Frontal cortex (tissue), 4 donors: Measurements from ENCODE around the gene ATP5MC2. TPM values are rescaled to one million over a fixed set of nuclear protein-coding genes. Genes with fewer than 3 reads are reported as not detected.
"Not testable (repeated sequence)": the region's sequence is repeated elsewhere in the genome, so short reads cannot be mapped to it uniquely, and the experiment has no call there.

ENCODE experiments used
- DNase-seq, 2 donors: peaks; one replicate each; pipeline ENCODE4 v3.0.0; 2012; ENCODE audit warnings: low spot score in 2 of 2
- FAIRE-seq: peaks from 2 replicates; lab custom pipeline; 2012; peaks lifted over from hg19 to GRCh38; lab: Jason Lieb, UNC
- total RNA-seq: library from RNA; depleted of rRNA; stranded (reverse); fragments of >200 nt; gene quantifications from one replicate; pipeline ENCODE4 v1.2.3, GENCODE V29; 2014
- donor health status: control.
- donor health status: control.
- donor health status: control.

Gene ATP5MC2
- 73.0 TPM for total RNA-seq

DNA sequence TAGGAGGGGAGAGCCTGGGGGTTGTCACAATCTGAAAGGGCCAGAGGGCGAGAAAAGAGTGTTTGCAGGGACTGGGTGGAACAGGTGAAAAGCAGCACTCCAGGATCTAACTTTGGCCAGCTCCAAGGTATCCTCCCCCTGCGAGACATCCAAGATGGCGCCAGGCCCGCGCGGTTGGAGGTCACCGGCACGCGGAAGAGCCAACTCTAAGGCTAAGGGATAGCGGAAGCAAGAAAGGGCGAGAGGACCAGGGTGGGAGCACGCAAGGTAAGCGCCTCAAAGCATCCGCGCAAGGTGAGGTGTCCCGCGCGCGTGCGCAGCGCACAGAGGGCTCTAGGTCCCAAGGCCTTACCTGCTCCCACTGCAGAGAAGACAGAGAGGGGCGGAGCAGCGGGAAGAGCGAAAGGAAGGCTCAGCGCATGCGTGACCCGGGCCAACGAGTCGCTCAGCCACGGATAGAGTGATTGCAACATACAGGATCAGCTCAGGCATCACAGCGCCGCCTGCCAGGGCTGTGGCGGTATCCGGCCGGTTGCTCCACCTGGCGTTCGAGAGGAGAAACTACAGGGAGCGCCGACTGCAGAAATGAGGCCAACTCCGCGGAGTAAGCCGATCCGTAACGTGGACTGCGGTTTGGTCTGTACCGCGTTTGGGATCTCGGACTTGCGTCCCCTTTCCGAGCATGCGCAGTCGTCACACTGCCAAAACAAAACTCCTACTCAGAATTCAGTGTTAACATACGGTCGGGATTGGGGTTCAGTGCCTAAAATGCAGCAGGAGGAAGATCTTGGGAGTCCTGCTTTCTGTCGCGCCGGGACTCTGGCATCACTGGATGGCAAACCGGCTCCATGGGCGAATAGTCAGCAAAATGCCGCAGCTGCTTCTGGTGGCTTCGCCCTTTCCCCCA, at the start of gene ATP5MC2:
ATP5MC2 (minus strand) TSS at position 383 of the 907 bp plus-strand sequence. CDS start 3,469 bp downstream, outside the sequence.
- FAIRE-seq (peak; percentile 13), DNase-seq (peak; percentile 85 to 94)

DNA sequence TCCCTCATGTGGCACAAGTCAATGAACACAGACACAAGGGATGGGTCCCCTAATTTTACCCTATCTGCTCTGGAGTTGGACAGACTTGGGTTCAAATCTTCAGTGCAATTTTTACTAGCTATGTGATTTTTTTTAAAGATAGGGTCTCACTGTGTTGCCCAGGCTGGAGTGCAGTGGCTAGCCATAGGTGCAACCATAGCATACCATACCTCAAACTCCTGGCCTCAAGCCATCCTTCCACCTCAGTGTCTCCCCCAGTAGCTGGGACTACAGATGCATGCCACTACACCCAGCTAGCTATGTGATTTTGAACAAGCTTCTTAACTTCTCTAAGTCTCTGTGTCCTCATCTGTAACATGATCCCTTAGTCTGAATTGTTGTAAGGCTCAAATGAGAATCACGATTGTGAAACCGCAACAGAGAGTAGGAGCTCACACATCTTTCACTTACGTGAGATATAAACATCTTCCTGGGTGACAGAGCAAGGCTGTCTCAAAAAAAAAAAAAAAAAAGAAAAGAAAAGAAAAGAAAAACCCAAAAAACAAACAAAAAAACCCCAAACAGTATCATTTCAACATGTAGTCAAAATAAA, 46.7 kb upstream of the ATP5MC2 start:
- no peak for FAIRE-seq
- DNase-seq, result no peak

DNA sequence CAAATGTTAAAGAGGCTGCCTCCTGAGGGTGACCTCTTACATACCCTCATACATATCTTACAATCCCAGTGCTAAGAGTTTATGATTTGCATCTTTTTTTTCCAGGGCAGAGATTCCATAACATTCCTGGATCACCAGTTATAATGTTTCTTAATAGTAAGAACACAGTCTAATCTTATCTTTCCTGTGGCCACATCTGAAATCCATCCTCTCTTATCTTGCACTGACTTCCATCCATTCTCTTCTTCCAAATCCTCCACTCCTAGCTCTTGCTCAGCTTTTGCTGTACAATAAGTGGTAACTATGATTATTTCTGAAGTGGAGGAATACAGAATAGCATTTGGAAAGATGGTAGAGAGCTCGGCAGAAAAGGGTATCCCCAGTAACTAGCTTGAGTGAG, 45.1 kb upstream of the ATP5MC2 start:
- DNase-seq, result no peak
- FAIRE-seq, result no peak

DNA sequence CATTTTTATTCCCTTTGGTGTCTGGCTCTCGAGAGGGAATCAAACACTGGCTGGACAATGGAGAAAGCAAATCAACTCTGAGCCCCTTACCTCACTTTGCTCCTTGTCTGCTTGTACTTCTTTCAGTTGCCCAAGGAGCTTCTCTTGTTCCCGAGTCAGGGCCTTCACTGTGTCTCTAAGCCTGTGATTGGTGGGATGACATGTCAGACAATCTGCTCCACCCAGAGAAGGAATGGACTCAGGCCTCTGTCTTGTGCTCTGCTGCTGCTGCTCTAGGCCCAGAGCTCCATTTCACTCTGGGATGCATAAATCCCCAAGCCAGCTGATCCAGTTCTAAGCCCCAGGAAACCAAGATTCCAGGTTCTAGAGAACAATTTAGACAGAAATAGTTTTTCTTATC, 43.8 kb upstream of the ATP5MC2 start:
- no peak for FAIRE-seq
- DNase-seq, result no peak

DNA sequence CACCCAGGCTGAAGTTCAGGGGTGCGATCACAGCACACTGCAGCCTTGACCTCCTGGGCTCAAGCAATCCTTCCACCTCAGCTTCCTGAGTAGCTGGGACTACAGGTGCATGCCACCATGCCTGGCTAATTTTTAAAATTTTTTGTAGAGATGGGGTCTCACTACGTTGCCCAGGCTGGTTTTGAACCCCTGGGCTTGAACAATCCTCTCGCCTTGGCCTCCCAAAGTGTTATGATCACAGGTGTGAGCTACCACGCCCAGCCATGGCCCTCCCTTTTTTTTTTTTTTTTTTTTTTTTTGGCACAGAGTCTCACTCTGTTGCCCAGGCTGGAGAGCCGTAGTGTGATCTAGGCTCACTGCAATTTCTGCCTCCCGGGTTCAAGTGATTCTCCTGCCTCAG, 42.7 kb upstream of the ATP5MC2 start:
- DNase-seq, FAIRE-seq: not testable (repeated sequence)

DNA sequence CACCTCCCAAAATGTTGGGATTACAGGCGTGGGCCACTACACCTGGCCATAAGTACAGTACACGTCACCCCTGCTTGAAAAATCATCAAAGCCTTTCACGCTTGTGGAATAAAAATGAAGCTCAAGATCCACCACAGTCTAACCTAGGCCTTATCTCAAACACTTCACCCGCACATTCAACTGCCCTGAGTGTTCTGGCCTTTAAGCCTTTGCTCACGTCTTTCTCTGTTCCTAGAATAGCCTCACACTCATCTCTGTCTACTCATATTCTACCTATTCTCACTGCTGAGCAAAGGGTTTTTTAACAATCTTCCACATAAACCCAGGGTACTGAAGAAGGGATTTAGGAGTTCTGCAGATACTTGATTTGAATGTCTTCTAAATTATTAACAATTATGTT, 41.4 kb upstream of the ATP5MC2 start:
- no peak for FAIRE-seq
- no peak for DNase-seq

DNA sequence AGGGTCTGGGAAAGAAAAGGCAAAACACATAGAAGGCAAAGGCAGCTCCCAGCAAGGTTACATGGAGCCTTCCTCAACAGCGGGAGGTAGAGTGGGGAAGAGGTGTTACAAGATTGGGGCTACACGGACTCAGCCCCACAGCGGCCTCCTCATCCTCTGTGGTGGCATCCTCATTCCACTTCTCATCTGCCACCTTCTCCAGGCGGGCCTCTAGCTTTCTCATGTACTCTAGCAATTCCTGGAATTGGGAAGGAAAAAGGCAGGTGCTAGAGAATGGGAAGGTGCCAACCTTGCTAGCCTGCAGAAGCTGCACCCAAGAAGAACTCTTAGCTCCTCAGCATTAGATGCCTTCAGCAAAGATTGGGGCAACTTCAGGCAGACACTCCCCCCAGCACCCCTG, 38.1 kb upstream of the ATP5MC2 start:
- no peak for DNase-seq
- no peak for FAIRE-seq

DNA sequence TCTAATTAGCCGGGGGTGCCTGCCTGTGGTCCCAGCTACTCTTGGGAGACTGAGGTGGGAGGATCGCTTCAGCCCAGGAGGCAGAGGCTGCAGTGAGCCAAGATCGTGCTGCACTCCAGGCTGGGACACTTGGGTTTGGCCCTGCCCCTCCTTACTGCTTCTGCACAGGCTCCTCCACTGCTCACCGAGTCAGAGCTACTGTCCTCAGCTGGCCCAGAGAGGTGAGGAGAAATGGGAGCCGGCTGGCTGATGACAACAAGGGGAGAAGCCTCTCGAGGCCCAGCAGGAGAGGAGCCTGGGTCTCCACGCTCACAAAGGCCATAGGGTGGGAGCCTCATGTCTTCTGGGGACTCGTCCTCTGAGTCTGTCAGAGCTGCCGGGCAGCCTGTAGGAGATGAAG, 37.6 kb upstream of the ATP5MC2 start:
- FAIRE-seq (no peak), DNase-seq (no peak)

DNA sequence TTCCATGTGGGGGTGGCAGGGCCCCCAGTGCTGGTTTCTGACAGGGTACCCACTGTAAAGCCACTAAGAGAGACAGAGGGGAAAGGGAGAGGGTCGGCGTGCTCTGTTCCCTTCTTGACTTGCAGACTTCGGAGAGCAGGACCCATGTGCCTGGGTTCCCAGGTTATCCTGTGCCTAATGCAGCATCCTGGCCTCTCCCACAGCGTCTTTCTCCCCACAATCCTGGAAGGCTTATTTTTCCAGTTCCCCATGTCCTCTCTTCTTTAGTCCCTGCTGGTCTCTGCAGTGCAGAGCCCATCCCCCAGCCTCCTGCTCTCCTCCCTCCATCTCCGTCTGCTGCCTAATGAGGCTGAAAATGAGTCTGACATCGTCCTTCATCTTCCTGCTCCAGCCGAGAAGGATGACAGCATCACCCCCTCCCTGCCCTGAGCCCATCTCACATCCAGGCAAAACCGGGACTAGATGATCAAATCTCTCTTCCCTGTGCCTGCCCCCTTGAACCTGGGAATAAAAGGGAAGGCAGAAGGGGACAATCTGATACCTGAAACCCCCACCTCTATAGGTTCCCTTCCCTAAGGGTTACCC, 36.3 kb upstream of the ATP5MC2 start:
- no peak for DNase-seq

DNA sequence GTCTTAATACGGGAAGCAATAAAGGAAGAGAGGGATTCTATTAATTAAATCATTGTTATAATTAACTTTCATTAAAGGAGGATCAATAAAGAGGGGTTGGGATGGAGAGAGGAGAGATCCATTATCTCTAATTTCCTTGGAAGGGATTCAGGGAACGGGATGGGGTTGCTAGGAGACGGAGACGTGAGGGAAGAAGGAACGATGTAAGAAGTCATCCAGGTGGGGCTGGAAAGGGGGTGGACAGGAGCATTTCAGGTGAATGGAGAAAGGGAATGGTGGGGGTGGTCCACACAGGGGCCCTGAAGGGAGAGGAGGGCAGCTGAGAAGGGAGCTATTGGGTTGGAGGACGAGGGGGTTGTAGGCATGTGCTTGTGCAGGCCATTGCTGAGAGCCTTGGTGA, 34.2 kb upstream of the ATP5MC2 start:
- DNase-seq, result no peak

More for the DNA sequence above, 36.3 kb upstream of the ATP5MC2 start:
- no peak for FAIRE-seq

DNA sequence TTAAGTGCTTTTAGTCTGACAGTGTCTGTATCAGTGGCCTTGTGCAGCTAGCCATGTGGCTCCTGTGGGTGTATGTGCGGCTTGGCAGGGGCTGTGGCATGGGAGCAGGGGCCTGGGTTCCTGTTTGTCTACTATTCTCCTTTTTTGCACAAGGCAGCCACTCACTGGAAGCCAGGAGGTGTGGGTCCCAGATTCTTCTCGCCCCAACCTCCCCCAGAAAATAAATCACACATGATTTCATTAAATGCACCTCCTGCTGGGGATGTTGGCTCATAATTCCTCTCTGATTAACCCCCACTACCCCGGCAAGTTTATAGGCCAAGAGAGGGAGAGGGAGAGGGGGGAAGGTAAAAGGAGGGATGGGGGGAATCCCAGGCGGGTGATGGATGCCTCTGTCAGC, 33.8 kb upstream of the ATP5MC2 start:
- FAIRE-seq, result no peak
- no peak for DNase-seq

More for the DNA sequence above, 34.2 kb upstream of the ATP5MC2 start:
- FAIRE-seq, result no peak

DNA sequence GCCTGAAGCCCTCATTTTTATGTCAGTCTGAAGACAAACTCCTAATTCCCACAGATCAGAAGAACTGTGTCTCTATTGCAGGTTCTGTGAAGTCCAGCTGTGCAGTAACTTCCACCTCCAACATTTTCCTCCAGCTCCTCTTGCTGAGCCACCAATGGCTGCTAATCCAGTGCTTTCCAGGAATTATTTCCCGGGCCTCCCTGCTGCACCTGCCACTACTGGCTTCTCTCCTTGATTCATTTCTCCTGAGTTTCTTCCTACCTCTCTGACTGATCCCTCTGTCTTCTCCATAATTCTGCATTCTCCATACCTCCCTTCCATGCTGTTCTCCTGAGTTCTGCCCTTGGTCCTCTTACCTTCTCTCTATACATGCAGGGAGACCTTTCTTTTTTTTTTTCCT, 30.2 kb upstream of the ATP5MC2 start:
- no peak for FAIRE-seq
- DNase-seq, result no peak

DNA sequence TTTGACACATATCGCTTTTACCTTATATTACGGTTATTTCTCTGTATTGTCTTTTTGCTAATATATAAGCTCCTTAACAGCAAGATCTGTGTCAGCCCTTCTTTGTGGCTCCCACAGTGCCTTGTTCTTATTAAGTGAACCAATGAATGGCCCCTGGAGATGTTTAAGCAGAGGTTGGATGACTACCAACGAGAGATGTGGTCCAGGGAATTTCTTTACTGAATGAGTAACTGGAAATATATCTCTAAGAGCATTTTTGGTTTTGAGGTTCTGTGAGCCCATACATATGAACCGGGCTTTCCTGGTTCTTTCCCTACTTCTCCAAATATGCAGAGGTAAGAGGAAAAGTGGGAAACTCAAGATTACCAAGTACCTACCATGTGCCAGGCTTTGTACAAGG, 27.9 kb upstream of the ATP5MC2 start:
- DNase-seq, result no peak
- FAIRE-seq, result no peak

DNA sequence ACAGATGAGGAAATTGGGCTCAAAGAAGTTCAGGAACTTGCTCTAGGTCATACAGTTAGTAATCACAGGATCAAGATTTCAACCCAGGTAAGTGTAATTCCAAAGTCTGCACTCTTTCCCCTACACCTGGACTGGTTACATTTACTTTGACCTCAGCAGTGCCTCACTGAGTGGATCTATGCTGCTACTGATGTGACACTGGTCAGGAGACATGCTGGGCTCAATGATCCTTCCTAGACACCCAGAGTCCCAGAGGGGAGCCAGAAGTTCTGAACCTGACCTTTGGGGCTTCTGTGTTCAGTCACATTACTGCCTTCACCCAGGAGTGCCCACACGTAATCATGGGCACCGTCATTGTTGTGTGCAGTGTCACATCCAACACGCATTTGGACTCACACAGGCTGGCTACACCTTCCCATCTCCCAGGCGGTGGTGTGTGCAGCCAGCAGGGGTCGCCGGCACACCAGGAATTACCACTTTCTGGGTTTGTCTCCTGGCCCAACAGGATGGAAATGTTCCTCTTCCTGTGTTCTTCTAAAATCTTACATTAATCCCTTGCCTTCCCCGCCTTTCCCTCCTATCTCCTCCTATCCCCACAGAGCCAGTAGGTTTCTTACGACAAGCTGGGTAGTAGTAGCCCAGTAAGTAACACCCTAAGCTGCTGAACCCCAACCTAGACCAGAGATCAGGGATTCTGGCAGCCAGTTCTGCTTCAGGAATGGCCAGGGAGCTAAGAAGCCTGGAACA, 25.8 kb upstream of the ATP5MC2 start:
- FAIRE-seq (no peak), DNase-seq (peak; percentile 61 to 76)

DNA sequence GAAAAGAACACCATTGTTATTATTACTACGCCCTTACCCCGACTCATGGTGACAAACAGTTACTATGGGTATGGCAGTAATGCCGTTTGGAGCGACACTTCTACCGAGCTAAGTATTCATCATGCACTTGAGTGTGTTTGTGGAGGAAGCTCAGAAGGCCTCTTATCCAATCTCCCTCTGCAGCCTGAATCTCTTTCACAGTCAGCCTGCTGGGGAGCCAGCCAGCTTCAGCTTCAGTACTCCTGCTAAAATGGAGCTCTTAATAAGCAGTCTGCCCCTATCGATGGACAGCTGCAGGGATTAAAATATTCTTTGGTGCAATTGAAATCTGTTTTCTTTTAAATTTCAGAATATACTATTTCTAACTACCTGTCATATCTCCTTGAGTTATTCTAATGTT, 24.7 kb upstream of the ATP5MC2 start:
- FAIRE-seq (no peak), DNase-seq (peak in 1 of 2 donors; percentile 48)

DNA sequence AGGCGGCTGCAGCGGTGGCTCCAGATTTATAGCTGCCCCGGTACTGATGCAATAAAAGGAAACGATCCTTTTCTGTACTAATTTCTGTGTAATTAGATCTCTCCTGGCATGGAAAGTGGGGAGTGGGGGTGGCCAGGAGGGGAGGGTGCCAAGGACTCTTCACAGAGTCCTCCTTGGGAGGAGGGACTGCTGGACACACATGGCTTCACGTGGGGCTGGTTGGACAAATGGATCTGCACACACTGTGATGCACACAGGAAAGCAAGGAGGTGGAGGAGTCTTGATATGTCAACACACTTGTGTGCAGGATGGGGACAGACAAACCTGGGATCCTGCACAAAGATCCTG, 23.8 kb upstream of the ATP5MC2 start:
- DNase-seq (no peak), FAIRE-seq (no peak)

DNA sequence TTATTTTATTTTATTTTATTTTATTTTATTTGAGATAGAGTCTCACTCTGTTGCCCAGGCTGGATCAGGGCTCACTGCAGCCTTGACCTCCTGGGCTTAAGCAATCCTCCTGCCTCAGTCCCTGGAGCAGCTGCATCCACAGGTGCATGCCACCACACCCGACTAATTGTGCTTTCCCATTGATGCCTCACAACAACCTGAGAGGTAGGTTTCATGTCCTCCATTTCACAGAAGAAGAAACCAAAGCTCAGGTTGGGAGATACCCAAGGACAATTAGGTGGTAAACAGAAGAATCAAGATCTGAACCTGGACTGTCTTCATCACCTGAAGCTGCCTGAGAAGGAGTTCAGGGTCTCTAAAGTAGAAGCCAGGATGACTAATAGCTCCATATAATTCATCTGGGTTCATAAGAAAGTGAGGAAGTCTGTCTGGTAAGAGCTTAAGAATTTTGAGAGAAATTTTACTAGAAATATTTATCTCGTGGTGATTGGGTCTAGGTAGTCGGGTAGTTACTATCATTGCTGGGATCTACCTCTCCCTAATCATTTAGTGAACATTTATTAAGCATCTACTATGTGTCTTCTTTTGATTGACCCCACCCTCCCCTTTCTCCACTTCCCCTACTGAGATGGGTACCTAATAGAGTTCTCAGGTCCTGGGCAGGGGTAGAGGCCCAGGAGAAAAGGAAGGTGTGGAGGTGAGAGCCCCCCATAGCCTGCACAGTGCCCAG, 23.2 kb upstream of the ATP5MC2 start:
- FAIRE-seq (no peak), DNase-seq (no peak)

DNA sequence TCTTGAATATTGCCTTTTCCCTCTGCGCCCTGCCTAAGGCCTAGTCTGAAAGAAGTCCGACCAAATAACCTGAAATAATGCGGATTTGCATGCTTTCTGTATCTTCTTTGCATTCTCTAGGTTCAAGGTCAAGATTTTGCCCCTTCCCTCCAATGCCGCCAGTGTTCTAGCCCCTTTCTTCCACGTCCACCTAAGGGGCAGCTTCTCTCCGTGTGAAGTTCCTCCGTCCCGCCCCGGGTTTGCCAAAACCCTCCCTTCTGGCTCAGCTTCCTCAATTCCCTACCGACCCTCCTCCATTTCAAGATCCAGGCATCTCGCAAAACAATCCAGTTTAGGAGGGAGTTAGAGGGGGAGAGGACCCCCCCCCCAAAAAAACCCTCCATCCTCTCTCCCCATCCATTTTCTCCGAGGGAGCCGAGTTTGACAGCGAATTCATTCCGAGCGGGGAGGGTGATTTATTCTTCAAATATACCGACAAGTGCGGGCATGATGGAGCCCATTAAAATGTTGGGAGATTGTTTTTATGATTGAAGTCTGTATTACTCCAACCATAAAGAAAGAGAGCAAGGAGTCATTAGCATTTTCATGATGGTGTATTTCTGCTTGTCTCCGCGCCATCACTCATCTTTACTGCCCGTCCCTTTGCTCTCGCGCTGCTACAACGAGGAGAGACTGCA, 20.9 kb upstream of the ATP5MC2 start:
- FAIRE-seq (no peak), DNase-seq (no peak)

DNA sequence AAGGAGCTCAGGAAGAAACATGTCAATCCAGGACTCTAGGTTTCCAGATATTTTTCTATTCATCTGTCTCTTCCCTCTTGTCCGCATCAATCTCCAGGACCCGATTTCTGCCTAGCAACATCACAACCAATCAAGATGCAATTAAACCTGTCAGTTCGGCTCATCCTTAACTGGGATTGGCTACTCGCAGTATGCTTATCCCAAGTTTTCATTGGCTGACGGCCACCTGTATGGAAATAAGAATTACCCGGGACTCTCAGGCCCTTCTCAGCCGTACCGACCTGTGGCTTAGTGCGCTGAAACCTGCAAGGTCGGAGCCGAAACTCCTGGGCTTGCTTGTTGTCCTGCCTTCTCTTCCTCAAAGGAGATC, 20.4 kb upstream of the ATP5MC2 start:
- peak; percentile 83 for FAIRE-seq
- DNase-seq, result peak; percentile 92 to 96
